DLD1 (cell line): ENCODE data around the gene CCDC124.

Experiments
- in situ Hi-C: cut with HindIII; loops from 2 replicates; pipeline ENCODE4 v1.10.0; 2017; ENCODE audit warnings: low sequenced_read_pairs

CCDC124 gene

DNA sequence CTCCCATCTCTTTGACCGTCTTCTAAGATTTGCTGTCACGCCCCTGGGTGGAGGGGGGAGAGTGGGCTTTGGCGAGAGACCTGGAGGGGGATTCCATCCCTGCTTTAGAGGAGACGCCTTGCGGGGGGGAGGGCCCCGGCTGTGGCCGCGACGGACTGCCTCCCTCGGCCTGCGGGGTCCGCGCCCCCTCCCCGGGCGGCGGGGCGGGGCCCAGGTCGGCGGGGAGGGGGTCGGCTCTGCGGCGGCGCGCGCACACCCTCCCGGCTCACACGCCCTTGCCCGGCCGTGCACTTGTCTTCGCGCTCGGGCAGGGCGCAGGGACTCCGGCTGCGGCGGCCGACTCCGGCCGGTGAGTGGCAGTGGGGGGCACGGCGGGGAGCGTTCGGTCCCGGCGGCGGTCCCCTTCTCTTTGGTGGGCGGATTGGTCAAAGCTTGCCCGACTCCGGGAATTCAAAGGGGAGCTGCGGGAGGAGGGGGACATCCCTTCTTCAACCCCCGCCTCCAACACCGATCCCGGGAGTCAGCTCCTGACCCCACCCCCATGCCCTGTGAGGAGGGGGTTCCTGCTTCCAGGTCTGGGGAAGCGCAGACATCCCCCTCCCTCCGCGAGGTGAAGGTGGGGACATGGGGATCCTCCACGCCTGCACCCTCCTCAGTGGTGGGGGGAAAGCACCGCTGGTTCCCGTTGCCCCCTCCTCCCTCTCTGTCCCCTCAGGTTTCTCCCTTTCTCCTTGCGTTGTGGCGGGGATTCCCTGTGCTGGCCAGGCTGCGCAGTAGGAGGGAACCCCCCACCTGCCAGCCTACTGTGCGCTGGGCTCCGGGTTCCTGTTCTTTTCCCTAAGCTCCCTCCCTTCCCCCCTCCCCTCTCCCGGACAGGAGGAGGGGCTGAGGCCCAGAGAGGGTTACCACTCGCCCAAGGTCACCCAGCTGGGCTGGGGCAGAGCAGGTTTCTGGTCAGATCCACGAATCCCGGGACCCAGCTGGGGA is 19.5 kb downstream of the CCDC124 start:
- in situ Hi-C loops = no loop called here

GRCh38 chr19:17953316-17953801 is 20.5 kb downstream of the CCDC124 start:
- in situ Hi-C loops = no loop called here

GRCh38 chr19:17953869-17954268 is 21.1 kb downstream of the CCDC124 start:
- in situ Hi-C loops = no loop called here

DNA sequence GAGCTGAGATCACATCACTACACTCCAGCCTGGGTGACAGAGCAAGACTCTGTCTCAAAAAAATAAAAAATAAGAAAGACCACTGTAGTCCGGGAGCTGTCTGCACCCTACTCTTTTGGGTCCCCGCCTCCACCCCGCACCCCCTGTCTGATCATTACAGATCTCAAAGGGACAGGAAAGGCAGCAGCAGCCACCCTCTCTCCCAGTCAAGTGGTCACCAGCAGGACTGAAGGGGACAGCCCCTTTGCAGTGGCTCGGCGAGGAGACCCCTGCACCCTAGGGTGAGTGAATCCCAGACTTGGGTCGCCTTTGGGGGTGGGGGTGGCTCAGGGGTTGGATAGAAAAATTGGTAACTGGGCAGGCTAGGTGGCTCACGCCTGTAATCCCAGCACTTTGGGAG is 21.6 kb downstream of the CCDC124 start:
- in situ Hi-C loops = no loop called here

DNA sequence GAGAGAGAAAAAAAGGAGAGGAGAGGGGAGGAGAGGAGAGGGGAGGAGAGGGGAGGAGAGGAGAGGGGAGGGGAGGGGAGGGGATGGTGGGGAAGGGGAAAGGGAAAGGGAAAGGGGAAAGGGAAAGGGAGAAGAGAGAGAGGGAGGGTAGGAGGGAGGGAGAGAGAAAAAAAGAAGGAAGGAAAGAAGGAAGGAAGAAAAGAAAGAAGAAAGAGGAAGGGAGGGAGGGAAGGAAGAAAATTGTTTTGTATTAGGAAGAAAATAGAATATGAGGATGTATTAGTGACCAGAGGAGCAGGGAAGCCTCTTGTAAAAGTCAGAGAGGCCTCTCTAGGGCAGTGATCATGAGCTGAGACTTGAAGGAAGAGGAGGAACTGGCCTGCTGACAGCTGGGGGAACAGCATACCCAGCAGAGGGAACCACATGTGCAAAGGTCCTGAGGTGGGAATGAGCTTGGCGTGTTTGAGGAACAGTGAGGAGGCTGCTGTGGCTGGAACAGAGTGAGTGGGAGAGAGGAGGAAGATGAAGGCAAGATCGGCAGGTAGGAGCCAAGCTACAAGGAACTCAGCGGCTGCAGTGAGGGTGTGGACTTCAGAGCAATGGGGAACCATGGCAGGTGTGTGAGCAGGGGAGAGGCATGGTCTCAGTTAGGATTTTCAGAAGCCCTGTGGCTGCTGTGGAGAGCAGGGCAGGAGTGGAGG is 24.5 kb downstream of the CCDC124 start:
- in situ Hi-C loops = no loop called here

- in situ Hi-C loops = no loop called here
Observed at GRCh38 chr19:17957885-17958284, 25.1 kb downstream of the CCDC124 start.

- in situ Hi-C loops = no loop called here
Observed at GRCh38 chr19:17963936-17964691, 31.3 kb downstream of the CCDC124 start.

DNA sequence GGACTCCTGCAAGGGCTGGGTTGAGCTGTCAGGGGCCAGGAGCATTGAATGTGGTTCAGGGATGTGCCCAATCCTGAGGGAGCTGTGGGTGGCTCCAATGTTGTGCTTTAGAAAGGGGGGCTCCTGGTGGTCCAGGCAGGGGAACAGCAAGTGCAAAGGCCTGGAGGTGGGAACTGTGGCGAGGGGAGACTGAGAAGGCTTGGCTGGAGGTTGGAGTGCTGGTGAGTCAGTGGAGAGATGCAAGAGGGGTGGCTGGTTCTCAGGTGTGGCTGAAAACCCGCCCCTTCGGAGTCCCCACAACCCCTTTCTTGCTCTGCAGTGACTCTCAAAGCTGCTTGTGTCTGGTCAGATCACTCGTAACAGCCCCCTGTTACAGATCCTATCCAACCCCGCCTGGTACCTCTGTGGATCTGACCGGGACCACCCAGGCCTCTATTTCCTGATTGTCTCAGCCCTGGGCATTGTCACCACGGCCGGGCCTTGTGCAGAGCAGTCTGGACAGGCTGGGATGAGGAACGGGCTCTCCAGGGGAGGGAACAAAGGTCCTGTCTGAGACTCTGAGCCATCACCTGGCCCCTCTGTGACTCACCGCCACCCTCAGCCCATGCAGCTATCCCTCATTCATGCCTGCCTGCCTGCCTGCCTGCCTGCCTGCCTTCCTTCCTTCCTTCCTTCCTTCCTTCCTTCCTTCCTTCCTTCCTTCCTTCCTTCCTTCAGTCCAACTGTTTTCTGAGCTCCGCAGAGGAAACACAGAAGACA is 32.7 kb downstream of the CCDC124 start:
- in situ Hi-C loops = no loop called here

- in situ Hi-C loops = no loop called here
Observed at GRCh38 chr19:17966129-17966483, 33.3 kb downstream of the CCDC124 start.

GRCh38 chr19:17966550-17967256 is 33.9 kb downstream of the CCDC124 start, which contains the start of gene KCNN1:
Gene KCNN1, plus strand, starts transcription at chr19:17967107. Its CDS starts 6,782 bp downstream, at chr19:17973889.
- in situ Hi-C loops = no loop called here

DNA sequence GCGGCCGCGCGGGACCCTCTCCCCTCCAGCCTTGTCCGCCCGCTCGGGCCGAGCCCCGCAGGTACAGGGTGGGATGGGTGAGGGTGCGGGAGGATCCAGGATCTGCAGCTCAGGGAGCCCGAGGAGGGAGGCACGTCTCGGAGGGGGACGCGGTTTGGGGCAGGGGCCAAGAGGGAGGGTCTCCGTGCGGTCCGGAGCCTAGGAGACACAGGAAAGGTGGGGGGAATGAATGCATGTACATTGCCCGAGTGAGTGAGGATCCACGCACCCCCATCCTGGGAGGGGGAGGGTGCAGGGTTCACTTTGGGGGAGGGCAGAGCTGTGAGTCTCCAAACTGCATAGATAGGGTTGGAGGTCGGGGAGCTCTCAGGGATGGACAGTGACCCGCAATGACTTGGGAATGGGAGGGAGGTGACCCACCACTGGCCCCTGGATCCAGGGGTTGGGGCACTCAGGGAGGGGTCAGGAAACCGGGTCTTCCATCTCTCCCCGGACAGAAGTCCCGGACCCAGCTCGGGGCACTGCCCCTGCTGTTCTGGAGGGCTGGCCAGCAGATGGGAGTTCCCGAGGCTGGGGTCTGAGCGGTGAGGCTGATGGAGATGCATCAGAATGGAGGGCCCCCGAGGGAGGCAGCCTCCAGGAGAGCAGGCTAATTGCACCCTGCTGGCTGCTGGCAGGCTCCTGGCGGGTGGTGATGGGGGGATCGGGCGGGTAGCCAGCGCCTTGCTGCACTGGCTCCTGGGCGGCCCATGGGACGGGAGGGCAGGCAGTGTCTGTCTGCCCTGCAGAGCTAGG is 34.6 kb downstream of the CCDC124 start:
- in situ Hi-C loops = no loop called here

DNA sequence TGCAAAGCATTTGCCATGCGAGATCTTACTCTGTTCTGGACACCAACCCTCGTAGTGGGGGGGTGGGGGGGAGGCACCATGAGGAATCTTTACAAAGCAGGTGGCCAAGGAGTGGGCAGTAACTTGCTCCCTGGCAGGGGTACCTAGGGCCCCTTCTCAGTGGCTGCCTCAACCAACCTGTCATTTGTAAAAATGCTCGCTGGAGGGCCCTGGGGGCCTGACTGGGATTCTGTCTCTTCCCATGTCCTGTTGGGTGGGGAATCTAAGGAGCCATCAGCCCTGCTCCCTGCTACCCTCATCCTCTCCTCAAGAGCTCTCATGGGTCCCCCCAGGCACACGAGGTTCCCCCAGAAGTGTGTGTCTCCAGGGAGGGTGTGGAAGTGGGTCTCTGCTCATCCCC is 35.5 kb downstream of the CCDC124 start:
- in situ Hi-C loops = no loop called here

DNA sequence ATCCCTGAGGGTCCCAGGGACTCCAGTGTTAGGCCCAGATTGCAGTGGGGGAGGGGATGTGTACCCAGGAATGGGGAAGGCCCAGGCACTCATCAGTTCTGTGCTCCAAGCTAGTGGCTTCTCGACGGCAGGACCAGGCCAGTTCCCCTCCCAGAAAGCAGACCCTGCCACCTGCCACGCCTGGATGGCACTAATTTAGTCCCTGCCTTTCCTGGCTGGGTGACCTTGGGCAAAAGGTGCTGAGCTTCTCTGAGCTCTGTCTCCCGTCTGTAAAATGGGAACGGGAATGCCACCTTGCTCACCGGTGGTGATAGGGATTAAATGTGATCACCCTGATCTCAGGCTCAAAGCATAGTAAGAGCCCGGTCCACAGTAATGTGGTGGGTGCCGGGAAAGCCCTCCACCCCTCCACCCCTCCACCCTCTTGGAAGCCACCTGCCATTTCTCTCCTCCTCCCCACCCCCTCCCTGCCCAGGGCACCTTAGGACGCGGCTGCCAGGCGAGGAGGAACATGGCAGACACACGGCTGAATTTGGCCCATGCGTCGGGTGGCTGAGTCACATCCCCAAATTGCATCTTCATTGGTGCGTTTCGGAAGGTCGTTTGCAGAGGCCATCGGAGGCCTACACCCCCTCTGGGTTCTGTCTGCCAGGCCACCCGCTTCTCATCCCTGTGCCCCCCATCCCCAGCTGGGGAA is 36.4 kb downstream of the CCDC124 start:
- in situ Hi-C loops = no loop called here

DNA sequence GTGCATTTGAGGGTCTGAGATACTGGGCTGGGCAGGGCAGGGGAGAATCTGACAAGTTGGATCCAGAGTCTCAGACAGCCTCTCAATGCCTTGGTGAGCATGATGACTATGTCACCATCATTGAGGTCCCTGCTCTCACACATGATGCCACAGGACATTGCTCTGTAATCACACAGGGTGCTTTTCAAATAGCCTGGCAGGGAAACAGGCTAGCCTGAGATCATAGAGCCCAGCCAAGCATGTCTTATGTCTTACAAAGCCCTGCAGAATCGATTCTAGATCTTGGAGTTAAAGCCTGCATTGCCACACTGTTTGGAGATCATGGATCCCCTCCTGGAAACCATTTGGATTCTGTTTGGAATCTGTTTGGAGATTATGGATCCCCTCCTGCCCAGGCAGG is 39.4 kb downstream of the CCDC124 start:
- in situ Hi-C loops = no loop called here

GRCh38 chr19:17973759-17974158 is 40.9 kb downstream of the CCDC124 start:
- in situ Hi-C loops = no loop called here

DNA sequence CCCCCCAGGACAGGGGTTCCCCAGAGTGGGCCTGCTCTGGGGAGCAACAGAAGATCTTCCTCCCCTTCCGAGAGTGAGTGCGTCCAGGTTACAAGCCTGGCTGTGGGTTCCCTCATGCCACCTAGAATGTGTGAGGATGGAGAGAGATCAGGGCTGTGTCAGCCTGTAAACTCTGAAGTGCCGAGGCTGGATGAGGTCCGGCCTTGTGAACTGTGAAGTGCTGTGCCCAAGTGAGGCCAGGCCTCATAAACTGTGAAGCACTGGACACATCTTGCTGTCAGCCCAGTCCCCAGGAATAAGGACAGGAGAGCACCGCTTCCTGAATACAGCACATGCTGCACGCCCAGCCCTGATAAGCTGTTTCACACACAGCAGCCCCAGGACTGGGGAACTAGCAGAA is 41.7 kb downstream of the CCDC124 start:
- in situ Hi-C loops = no loop called here

DNA sequence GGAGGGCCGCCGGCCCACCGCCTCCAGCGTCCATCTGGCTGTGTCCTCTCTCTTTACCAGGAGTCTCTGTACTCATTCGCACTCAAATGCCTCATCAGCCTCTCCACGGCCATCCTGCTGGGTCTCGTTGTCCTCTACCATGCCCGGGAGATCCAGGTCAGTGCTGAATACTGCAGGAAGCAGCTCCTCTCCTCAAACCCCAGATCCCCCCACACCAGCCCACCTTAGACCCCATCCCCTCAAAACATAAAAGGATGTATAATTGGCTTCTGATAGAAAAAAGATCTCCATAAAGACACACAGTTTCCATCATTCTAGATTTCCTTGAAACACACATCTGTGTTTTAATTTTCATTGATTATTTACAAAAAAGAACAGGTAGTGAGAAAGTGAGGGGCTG is 42.2 kb downstream of the CCDC124 start:
- in situ Hi-C loops = no loop called here

DNA sequence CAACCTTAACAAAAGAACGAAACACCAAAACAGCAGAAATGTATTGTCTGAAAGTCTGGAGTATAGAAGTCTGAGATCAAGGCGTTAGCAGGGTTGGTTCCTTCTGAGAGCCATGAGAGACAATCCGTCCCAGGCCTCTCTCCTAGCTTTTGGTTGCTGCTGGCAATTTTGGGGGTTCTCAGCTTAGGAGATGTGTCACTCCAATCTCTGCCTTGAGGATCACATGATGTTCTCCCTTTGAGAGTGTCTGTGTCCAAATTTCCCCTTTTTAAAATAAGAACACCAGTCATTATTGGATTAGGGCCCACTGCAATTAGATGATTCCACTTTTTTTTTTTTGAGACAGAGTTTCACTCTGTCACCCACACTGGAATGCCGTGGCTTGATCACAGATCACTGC is 44.2 kb downstream of the CCDC124 start:
- in situ Hi-C loops = no loop called here
